GM12878 (cell line): Measurements from ENCODE around the gene ARAP1. TPM values are rescaled to one million over a fixed set of nuclear protein-coding genes. Genes with fewer than 3 reads are reported as not detected.
A peak's percentile ranks its signal among the peaks of the same experiment; 100 is the strongest.

Experiments used
- BHLHE40 ChIP-seq, 2 experiments: fragments of 450-650 bp in 1 of 2; IDR thresholded peaks; 2 replicates each; pipeline ENCODE4 v1.6.1; 2011 to 2017; ENCODE audit warnings: low read depth in 2 of 2, borderline replicate concordance in 1 of 2, improper control_type of control experiment in 1 of 2, low read length in 1 of 2, mild to moderate bottlenecking in 1 of 2
- BMI1 ChIP-seq: fragments of 450-650 bp; IDR thresholded peaks from 2 replicates; pipeline ENCODE4 v1.6.1; 2016; ENCODE audit warnings: mild to moderate bottlenecking, moderate library complexity, borderline replicate concordance
- CEBPZ ChIP-seq: fragments of 150-350 bp; IDR thresholded peaks from 2 replicates; pipeline ENCODE4 v1.6.1; 2016; ENCODE audit warnings: low read depth, low read length
- CHD1 ChIP-seq: IDR thresholded peaks from 2 replicates; pipeline ENCODE4 v1.6.1; 2012; ENCODE audit warnings: low read depth, low read length, improper control_type of control experiment
- E2F8 ChIP-seq: fragments of 450-650 bp; IDR thresholded peaks from 2 replicates; pipeline ENCODE4 v1.6.1; 2018; ENCODE audit warnings: mild to moderate bottlenecking, low read depth, moderate library complexity; ENCODE audit not compliant: partially characterized antibody
- EED ChIP-seq: sonication (generic); IDR thresholded peaks from 2 replicates; pipeline ENCODE4 v1.6.1; 2016; ENCODE audit warnings: antibody characterized with exemption, low read depth
- HDAC2 ChIP-seq: fragments of 200-600 bp; sonication (generic); IDR thresholded peaks from 2 replicates; pipeline ENCODE4 v1.6.1; 2017
- IRF4 ChIP-seq: IDR thresholded peaks from 2 replicates; pipeline ENCODE4 v1.6.1; 2011; ENCODE audit warnings: low read depth, low read length
- JUNB ChIP-seq: IDR thresholded peaks from 2 replicates; pipeline ENCODE4 v1.6.1; 2016; ENCODE audit warnings: antibody characterized with exemption, mild to moderate bottlenecking
- KLF5 ChIP-seq: fragments of 450-650 bp; IDR thresholded peaks from 2 replicates; pipeline ENCODE4 v1.6.1; 2014; ENCODE audit warnings: mild to moderate bottlenecking; ENCODE audit not compliant: partially characterized antibody
- LARP7 ChIP-seq: fragments of 450-650 bp; IDR thresholded peaks from 2 replicates; pipeline ENCODE4 v1.6.1; 2017; ENCODE audit warnings: mild to moderate bottlenecking
- PAX8 ChIP-seq: fragments of 450-650 bp; IDR thresholded peaks from 2 replicates; pipeline ENCODE4 v1.6.1; 2017; ENCODE audit warnings: mild to moderate bottlenecking, moderate library complexity
- PML ChIP-seq: IDR thresholded peaks from 2 replicates; pipeline ENCODE4 v1.6.1; 2012; ENCODE audit warnings: low read length, inconsistent platforms
- POLR2AphosphoS5 ChIP-seq: IDR thresholded peaks from 2 replicates; pipeline ENCODE4 v1.6.1; 2011; ENCODE audit warnings: mild to moderate bottlenecking, low read length, inconsistent platforms
- POU2F2 ChIP-seq: IDR thresholded peaks from 3 replicates; pipeline ENCODE4 v1.6.1; 2011; ENCODE audit warnings: low read depth, mild to moderate bottlenecking, low read length, borderline replicate concordance
- RBBP5 ChIP-seq: fragments of 200-600 bp; sonication (generic); conservative IDR thresholded peaks from 2 replicates; pipeline ENCODE4 v1.6.1; 2016
- RELB ChIP-seq: fragments of 450-650 bp; IDR thresholded peaks from 2 replicates; pipeline ENCODE4 v1.6.1; 2017; ENCODE audit warnings: low read depth, mild to moderate bottlenecking, moderate library complexity
- SPI1 ChIP-seq: IDR thresholded peaks from 2 replicates; pipeline ENCODE4 v1.6.1; 2011; ENCODE audit warnings: low read depth, mild to moderate bottlenecking, low read length, moderate library complexity, borderline replicate concordance; ENCODE audit not compliant: insufficient read depth
- SRF ChIP-seq, 2 experiments: IDR thresholded peaks; 2 replicates each; pipeline ENCODE4 v1.6.1; 2011; ENCODE audit warnings: low read depth in 2 of 2, low read length in 2 of 2, mild to moderate bottlenecking in 1 of 2, moderate library complexity in 1 of 2
- STAT1 ChIP-seq: fragments of 450-650 bp; conservative IDR thresholded peaks from 2 replicates; pipeline ENCODE4 v1.6.1; 2014; ENCODE audit warnings: antibody characterized with exemption, mild to moderate bottlenecking
- TARDBP ChIP-seq: IDR thresholded peaks from 2 replicates; pipeline ENCODE4 v1.6.1; 2016; ENCODE audit warnings: borderline replicate concordance
- polyA plus RNA-seq, 11 experiments: library from polyadenylated mRNA; depleted of rRNA in 4 of 11; unstranded in 6 of 11; stranded (reverse) in 5 of 11; fragments of >200 nt; fragmentation: Nextera tagmentation in 4 of 11; fragmentation: Illumina TruSeq in 1 of 11; extraction: Ambion mirVana in 4 of 11; extraction: Trizol in 1 of 11; gene quantifications; 1 replicate in 1 of 11; 2 replicates in 10 of 11; pipeline versions ENCODE4 v1.2.1 to v1.2.3, GENCODE V29; 2011 to 2016; ENCODE audit warnings: inconsistent platforms in 2 of 11, missing spikeins in 2 of 11, low read depth in 1 of 11
- total RNA-seq, 4 experiments: library from RNA; depleted of rRNA in 3 of 4; stranded (reverse); fragments of >200 nt in 3 of 4; fragmentation: Illumina TruSeq in 1 of 4; extraction: Trizol in 1 of 4; gene quantifications; 2 replicates each; pipeline versions ENCODE4 v1.2.1 to v1.2.3, GENCODE V29; 2013 to 2021
- TF ChIP-seq, protein P1 (sequence below): fragments of 450-650 bp; IDR thresholded peaks from 2 replicates; pipeline ENCODE4 v1.6.1; 2017; ENCODE audit warnings: borderline replicate concordance

ARAP1 gene
- total and polyA plus RNA-seq, 10 of the 15 experiments (the other 5 are each of a cell fraction or from before 2014, with no cell fraction given): 0.55 to 102 (median 51.0) TPM

DNA sequence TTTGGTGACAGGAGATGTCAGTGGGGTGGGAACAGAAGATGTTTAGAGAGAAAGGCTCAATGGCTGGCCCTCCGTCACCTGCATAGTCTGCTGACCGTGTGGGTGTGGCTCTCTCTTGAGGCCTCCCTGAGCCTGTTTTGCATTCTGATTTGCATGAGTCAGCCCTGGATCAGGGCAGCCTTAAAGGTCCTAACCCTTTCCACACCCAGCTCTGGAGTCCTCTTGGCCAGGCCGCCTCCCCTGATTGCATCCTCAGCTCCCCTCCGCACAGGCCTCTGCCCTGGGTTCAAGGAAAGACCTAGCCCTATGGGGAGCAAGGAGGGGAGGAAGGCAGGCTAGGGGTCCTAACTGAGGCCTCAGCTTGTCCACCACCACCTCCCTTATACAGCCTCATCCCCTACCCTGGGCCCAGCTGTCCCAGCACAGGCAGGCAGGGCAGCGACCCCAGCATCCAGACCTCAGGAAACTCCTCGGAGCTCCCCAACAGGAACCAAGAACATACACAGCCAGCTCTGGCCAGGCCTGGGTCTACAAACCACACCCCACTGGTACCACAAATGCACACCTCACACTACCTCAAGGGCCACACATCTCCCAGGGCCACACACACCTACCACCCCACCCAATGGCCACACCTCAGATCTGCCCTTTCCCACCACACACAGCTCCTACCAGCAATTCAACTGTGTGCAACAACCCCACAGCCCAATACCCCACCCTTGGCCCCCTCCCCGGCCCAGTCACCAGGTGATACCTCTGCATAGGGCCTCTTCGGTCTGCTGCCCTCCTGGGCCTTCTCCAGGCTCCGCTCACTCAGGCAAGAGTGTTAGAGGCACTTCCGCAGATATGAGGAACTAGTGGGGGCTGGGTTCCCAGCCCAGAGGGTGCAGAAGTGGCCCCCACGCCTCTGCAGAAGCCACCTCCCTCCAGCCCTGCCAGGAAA lies 13.7 kb downstream of the ARAP1 start (continued):
- TF ChIP-seq RELB (no peak), BHLHE40 (IDR thresholded peaks at IDR 0.05; ENCODE audit: borderline replicate concordance in 1 of 2, low read depth in 2 of 2, low read length in 1 of 2) (peak; percentile 20 to 25; a peak in 1 of 4 replicates), IRF4 (no peak), SPI1 (peak; percentile 75), SRF (IDR thresholded peaks at IDR 0.05; ENCODE audit: low read depth in 2 of 2, low read length in 2 of 2) (no peak), POU2F2 (peak; percentile 88; the same call in 2 of the 3 replicates), PML (no peak), STAT1 (no peak), RBBP5 (no peak), TARDBP (no peak), E2F8 (no peak), PAX8 (no peak), EED (0 out of 2 replicates have a peak, but pooled peaks have one; percentile 23), KLF5 (no peak), JUNB (no peak), CEBPZ (no peak), POLR2AphosphoS5 (peak; percentile 78), LARP7 (0 out of 2 replicates have a peak, but pooled peaks have one; percentile 16), HDAC2 (no peak), CHD1 (no peak), BMI1 (no peak)
- TF ChIP-seq, protein P1, sequence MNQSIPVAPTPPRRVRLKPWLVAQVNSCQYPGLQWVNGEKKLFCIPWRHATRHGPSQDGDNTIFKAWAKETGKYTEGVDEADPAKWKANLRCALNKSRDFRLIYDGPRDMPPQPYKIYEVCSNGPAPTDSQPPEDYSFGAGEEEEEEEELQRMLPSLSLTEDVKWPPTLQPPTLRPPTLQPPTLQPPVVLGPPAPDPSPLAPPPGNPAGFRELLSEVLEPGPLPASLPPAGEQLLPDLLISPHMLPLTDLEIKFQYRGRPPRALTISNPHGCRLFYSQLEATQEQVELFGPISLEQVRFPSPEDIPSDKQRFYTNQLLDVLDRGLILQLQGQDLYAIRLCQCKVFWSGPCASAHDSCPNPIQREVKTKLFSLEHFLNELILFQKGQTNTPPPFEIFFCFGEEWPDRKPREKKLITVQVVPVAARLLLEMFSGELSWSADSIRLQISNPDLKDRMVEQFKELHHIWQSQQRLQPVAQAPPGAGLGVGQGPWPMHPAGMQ: no peak
